NB4 (cell line): ENCODE data around the gene EZH1.

Experiments
- CTCF ChIP-seq: IDR thresholded peaks from one replicate; pipeline ENCODE4 v1.5.1; 2012; ENCODE audit warnings: low read depth, low read length
- MAX ChIP-seq: IDR thresholded peaks from 2 replicates; pipeline ENCODE4 v1.6.1; 2011; ENCODE audit warnings: low read depth, low read length

GRCh38 chr17:42773290-42774035 lies 28.6 kb upstream of the EZH1 start, which contains the start of gene VPS25:
- TF ChIP-seq CTCF (no peak), MAX (peak; percentile 29; the same call in 1 of the 2 replicates)
